ENCODE data around the gene PSMC3. TPM values are rescaled to one million over a fixed set of nuclear protein-coding genes. Genes with fewer than 3 reads are reported as not detected.

The PSMC3 gene
- total RNA-seq, 2 donors from 2014 or later = 99.2 to 133 TPM

- TF ChIP-seq POLR2AphosphoS5 (IDR thresholded peaks at IDR 0.05) (no peak), CTCF (IDR thresholded peaks at IDR 0.05) (no peak), POLR2A (IDR thresholded peaks at IDR 0.05) (no peak)
- intact Hi-C loops (cut with DNase I) = no loop called here
- 92% methylated on average over 18 of the region's 18 CpGs for WGBS
- Histone ChIP-seq H3K9me3 (no peaks in the 10 kb centered on the region), H3K27me3 (replicated peaks; ENCODE audit: insufficient read depth) (no peaks in the 10 kb centered on the region), H3K4me3 (no peak overlapping the region), H3K36me3 (no peaks in the 10 kb centered on the region), H3K4me1 (replicated peaks) (no peaks in the 10 kb centered on the region), H3K27ac (no peak overlapping the region)
- no peak for DNase-seq (ENCODE audit: low spot score)
Measured at GRCh38 chr11:47438721-47439120, 12.5 kb upstream of the PSMC3 start.

- DNase-seq (ENCODE audit: low spot score) = no peak
- no peaks in the 10 kb centered on the region for H3K27me3 ChIP-seq (replicated peaks; ENCODE audit: insufficient read depth)
- H3K36me3 ChIP-seq = no peaks in the 10 kb centered on the region
- no peak for TF ChIP-seq POLR2A (IDR thresholded peaks at IDR 0.05)
- TF ChIP-seq POLR2AphosphoS5 (IDR thresholded peaks at IDR 0.05) = no peak
- TF ChIP-seq CTCF (IDR thresholded peaks at IDR 0.05) = no peak
- WGBS = 32% methylated on average over 16 of the region's 16 CpGs
- peak overlapping the region in 1 of 2 donors; percentile 60 for H3K27ac ChIP-seq
- no peaks in the 10 kb centered on the region for H3K9me3 ChIP-seq
- no peaks in the 10 kb centered on the region for H3K4me1 ChIP-seq (replicated peaks)
- no peak overlapping the region for H3K4me3 ChIP-seq
- intact Hi-C loops (cut with DNase I) = no loop called here
Measured at GRCh38 chr11:47437746-47438418, 11.6 kb upstream of the PSMC3 start.

- Histone ChIP-seq H3K4me3 (no peak overlapping the region), H3K27me3 (replicated peaks; ENCODE audit: insufficient read depth) (no peaks in the 10 kb centered on the region), H3K4me1 (replicated peaks) (no peaks in the 10 kb centered on the region), H3K27ac (peak overlapping the region in 1 of 2 donors; percentile 60), H3K36me3 (no peaks in the 10 kb centered on the region), H3K9me3 (no peaks in the 10 kb centered on the region)
- TF ChIP-seq POLR2A (IDR thresholded peaks at IDR 0.05) (no peak), POLR2AphosphoS5 (IDR thresholded peaks at IDR 0.05) (no peak), CTCF (IDR thresholded peaks at IDR 0.05) (no peak)
- intact Hi-C loops (cut with DNase I) = no loop called here
- no peak for DNase-seq (ENCODE audit: low spot score)
- WGBS = 76% methylated on average over 11 of the region's 11 CpGs
Measured at GRCh38 chr11:47437218-47437745, 11.0 kb upstream of the PSMC3 start.

- H3K27ac ChIP-seq = no peak overlapping the region
- intact Hi-C loops (cut with DNase I) = no loop called here
- H3K36me3 ChIP-seq = no peaks in the 10 kb centered on the region
- no peaks in the 10 kb centered on the region for H3K4me1 ChIP-seq (replicated peaks)
- H3K9me3 ChIP-seq = no peaks in the 10 kb centered on the region
- TF ChIP-seq CTCF (IDR thresholded peaks at IDR 0.05) (no peak), POLR2A (IDR thresholded peaks at IDR 0.05) (no peak), POLR2AphosphoS5 (IDR thresholded peaks at IDR 0.05) (no peak)
- DNase-seq (ENCODE audit: low spot score) = no peak
- H3K27me3 ChIP-seq (replicated peaks; ENCODE audit: insufficient read depth) = no peaks in the 10 kb centered on the region
- 98% methylated on average over 3 of the region's 3 CpGs for WGBS
- no peak overlapping the region for H3K4me3 ChIP-seq
Measured at GRCh38 chr11:47436726-47437125, 10.5 kb upstream of the PSMC3 start.

DNA sequence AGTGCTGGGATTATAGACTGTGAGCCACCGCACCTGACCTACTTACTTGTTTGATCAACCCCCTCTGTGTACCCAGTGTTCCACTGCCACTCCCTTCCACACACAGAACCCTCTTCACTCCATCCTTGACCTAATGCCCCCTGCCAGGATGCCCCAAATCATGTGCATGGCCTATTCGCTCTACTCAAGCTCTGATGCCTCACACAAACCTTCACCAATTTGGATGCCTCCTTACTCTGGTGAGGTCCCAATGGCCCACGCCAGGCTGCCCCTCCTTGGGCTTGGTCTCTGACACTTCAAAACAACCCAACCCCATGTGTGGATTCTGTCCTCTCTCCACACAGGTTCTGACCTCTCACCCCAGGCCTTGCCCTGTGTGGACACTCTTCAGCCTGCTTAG lies 9.4 kb upstream of the PSMC3 start:
- Histone ChIP-seq H3K27me3 (replicated peaks; ENCODE audit: insufficient read depth) (no peaks in the 10 kb centered on the region), H3K4me1 (replicated peaks) (no peaks in the 10 kb centered on the region), H3K4me3 (no peak overlapping the region), H3K9me3 (no peaks in the 10 kb centered on the region), H3K27ac (no peak overlapping the region), H3K36me3 (no peaks in the 10 kb centered on the region)
- intact Hi-C loops (cut with DNase I) = no loop called here
- no peak for TF ChIP-seq CTCF (IDR thresholded peaks at IDR 0.05)
- TF ChIP-seq POLR2AphosphoS5 (IDR thresholded peaks at IDR 0.05) = no peak
- TF ChIP-seq POLR2A (IDR thresholded peaks at IDR 0.05) = no peak
- no peak for DNase-seq (ENCODE audit: low spot score)
- 90% methylated on average over 3 of the region's 3 CpGs for WGBS
